ENCODE measurements around the gene IL10. TPM values are rescaled to one million over a fixed set of nuclear protein-coding genes. Genes with fewer than 3 reads are reported as not detected.
A peak's percentile ranks its signal among the peaks of the same experiment; 100 is the strongest.

The IL10 gene
- total RNA-seq, 6 experiments from 2014 or later: 0.26 to 2.2 (median 0.63) TPM; not detected in 2

- H3K27ac ChIP-seq: no peak overlapping the region
- H3K9me3 ChIP-seq: no peaks in the 10 kb centered on the region
- ATAC-seq (no peak), DNase-seq (no peak)
- H3K4me1 ChIP-seq: no peaks in the 10 kb centered on the region
- TF ChIP-seq CTCF (IDR thresholded peaks at IDR 0.05) (no peak), POLR2A (IDR thresholded peaks at IDR 0.05) (no peak)
- no peaks in the 10 kb centered on the region for H3K36me3 ChIP-seq
- H3K4me3 ChIP-seq: no peak overlapping the region
- no CpG with 5 or more reads among the region's 1 CpG for WGBS (ENCODE audit: insufficient coverage, low coverage, low lambda C conversion rate, missing lambda C conversion rate)
- intact Hi-C loops (cut with DNase I): no loop called here
- H3K27me3 ChIP-seq: no peaks in the 10 kb centered on the region
Observed at GRCh38 chr1:206804156-206804737, 32.0 kb upstream of the IL10 start.

GRCh38 chr1:206803221-206803730 is 31.0 kb upstream of the IL10 start:
- TF ChIP-seq CTCF (IDR thresholded peaks at IDR 0.05) (no peak), POLR2A (IDR thresholded peaks at IDR 0.05) (no peak)
- 62% methylated on average over 6 of the region's 8 CpGs for WGBS (ENCODE audit: insufficient coverage, low coverage, low lambda C conversion rate, missing lambda C conversion rate)

GRCh38 chr1:206802401-206802800 is 30.1 kb upstream of the IL10 start:
- Histone ChIP-seq H3K36me3 (no peaks in the 10 kb centered on the region), H3K4me3 (no peak overlapping the region), H3K27ac (no peak overlapping the region), H3K9me3 (no peaks in the 10 kb centered on the region), H3K4me1 (no peaks in the 10 kb centered on the region), H3K27me3 (no peaks in the 10 kb centered on the region)
- DNase-seq (no peak), ATAC-seq (no peak)
- TF ChIP-seq POLR2A (IDR thresholded peaks at IDR 0.05) (no peak), CTCF (IDR thresholded peaks at IDR 0.05) (no peak)
- intact Hi-C loops (cut with DNase I): no loop called here
- 68% methylated on average over 4 of the region's 4 CpGs for WGBS (ENCODE audit: insufficient coverage, low coverage, low lambda C conversion rate, missing lambda C conversion rate)

More at GRCh38 chr1:206803221-206803730, 31.0 kb upstream of the IL10 start:
- ATAC-seq (peak; percentile 17 to 55 (median 48)), DNase-seq (no peak)
- Histone ChIP-seq H3K27me3 (no peaks in the 10 kb centered on the region), H3K36me3 (no peaks in the 10 kb centered on the region), H3K27ac (no peak overlapping the region), H3K4me1 (no peaks in the 10 kb centered on the region), H3K9me3 (no peaks in the 10 kb centered on the region), H3K4me3 (no peak overlapping the region)
- intact Hi-C loops (cut with DNase I): no loop called here

DNA sequence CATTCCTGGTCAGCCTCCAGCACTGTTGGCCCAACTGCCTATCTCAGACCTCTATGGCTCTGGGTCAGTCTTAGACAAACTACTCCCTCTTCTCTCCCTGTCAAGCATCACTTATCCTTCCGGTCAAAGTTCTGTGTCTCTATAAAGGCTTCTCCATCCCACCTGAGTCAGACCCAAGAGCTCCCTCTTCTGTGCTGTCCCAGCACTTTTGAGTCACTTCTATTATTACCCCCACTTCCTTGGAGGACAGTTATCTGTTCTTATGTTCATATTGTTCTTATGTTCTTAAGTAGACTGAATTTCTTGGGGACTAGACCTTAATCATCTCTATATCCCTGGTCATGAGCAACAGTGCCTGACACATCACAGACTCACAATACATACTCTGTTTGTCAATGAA is 29.2 kb upstream of the IL10 start:
- H3K4me3 ChIP-seq: no peak overlapping the region
- intact Hi-C loops (cut with DNase I): no loop called here
- WGBS (ENCODE audit: insufficient coverage, low coverage, low lambda C conversion rate, missing lambda C conversion rate): 75% methylated on average over 1 of the region's 1 CpG
- no peak overlapping the region for H3K27ac ChIP-seq
- no peaks in the 10 kb centered on the region for H3K36me3 ChIP-seq
- ATAC-seq: no peak
- no peaks in the 10 kb centered on the region for H3K27me3 ChIP-seq
- H3K9me3 ChIP-seq: no peaks in the 10 kb centered on the region
- no peaks in the 10 kb centered on the region for H3K4me1 ChIP-seq
- no peak for TF ChIP-seq POLR2A (IDR thresholded peaks at IDR 0.05)
- TF ChIP-seq CTCF (IDR thresholded peaks at IDR 0.05): no peak
- DNase-seq: no peak

Measured in right lobe of liver (tissue), 6 donors.